ENCODE measurements around the gene FADS1. TPM values are rescaled to one million over a fixed set of nuclear protein-coding genes. Genes with fewer than 3 reads are reported as not detected.

FADS1 gene
- total and polyA plus RNA-seq, 2 of the 13 experiments (the other 11 are each of a cell fraction or from before 2014, with no cell fraction given) = 91.8 to 108 TPM

- Histone ChIP-seq H3K9ac (ENCODE audit: insufficient read depth, low read depth, low read length) (no peak overlapping the region), H2AFZ (ENCODE audit: low read length) (no peak overlapping the region), H3K4me2 (ENCODE audit: low read depth, low read length) (no peak overlapping the region), H3K27ac (ENCODE audit: extremely low read length, insufficient read depth, low read length) (no peak overlapping the region), H3K36me3 (replicated peaks in 1 of 2; ENCODE audit: control insufficient read depth in 1 of 2, insufficient read depth in 2 of 2, low read length in 2 of 2) (peaks cover 0 to 17% of the 10 kb centered on the region in 2 experiments; a peak in 3 of 5 replicates), H3K79me2 (ENCODE audit: insufficient read depth, low read length) (no peaks in the 10 kb centered on the region), H3K9me3 (ENCODE audit: low read length) (no peaks in the 10 kb centered on the region), H3K4me1 (ENCODE audit: insufficient read depth, low read length) (no peaks in the 10 kb centered on the region), H3K27me3 (ENCODE audit: control insufficient read depth in 1 of 2, insufficient read depth in 2 of 2, low read length in 2 of 2) (no peaks in the 10 kb centered on the region; a peak in 1 of 5 replicates), H3K4me3 (replicated peaks in 1 of 3; ENCODE audit: insufficient read depth in 1 of 3, low read depth in 2 of 3, low read length in 3 of 3) (no peak overlapping the region), H4K20me1 (ENCODE audit: insufficient read depth, low read length) (no peaks in the 10 kb centered on the region)
- ChIA-PET POLR2A (no interaction called here), CTCF (ENCODE audit: low intra/inter-chr PET ratio, low total read pairs) (no interaction called here)
- in situ Hi-C loops (cut with HindIII; ENCODE audit: extremely low pct_ligation_motif_present, low pct_unique_long_range_greater_than_20kb) (no loop called here), intact Hi-C loops (cut with micrococcal nuclease; ENCODE audit: unreplicated experiment) (no loop called here)
- WGBS (ENCODE audit: low lambda C conversion rate) = 96% methylated on average over 5 of the region's 13 CpGs
- DNase-seq (ENCODE audit: low spot score) (no peak), FAIRE-seq (no peak), ATAC-seq (no peak; the same call in 2 of the 3 replicates)
- BruUV-seq (replicated peaks) = no TSS peak
- TF ChIP-seq ZNF207 (IDR thresholded peaks at IDR 0.05; ENCODE audit: borderline replicate concordance) (no peak), MTA1 (CRISPR knock-in tag; IDR thresholded peaks at IDR 0.05; ENCODE audit: borderline replicate concordance) (no peak), GFI1 (CRISPR knock-in tag; IDR thresholded peaks at IDR 0.05; ENCODE audit: borderline replicate concordance) (no peak), ZNF275 (CRISPR knock-in tag; IDR thresholded peaks at IDR 0.05; ENCODE audit: borderline replicate concordance) (no peak), NR2C2 (CRISPR knock-in tag; IDR thresholded peaks at IDR 0.05; ENCODE audit: borderline replicate concordance) (no peak), HIC2 (CRISPR knock-in tag; IDR thresholded peaks at IDR 0.05; ENCODE audit: low read depth) (no peak), EZH2 (conservative IDR thresholded peaks at IDR 0.05; ENCODE audit: low read depth, low read length) (no peak), ZKSCAN8 (CRISPR knock-in tag; IDR thresholded peaks at IDR 0.05; ENCODE audit: borderline replicate concordance) (no peak), STAG1 (CRISPR knock-in tag; IDR thresholded peaks at IDR 0.05) (no peak), MYC (CRISPR knock-in tag; IDR thresholded peaks at IDR 0.05; ENCODE audit: borderline replicate concordance) (no peak), ZFP36L1 (CRISPR knock-in tag; IDR thresholded peaks at IDR 0.05) (no peak), ZNF230 (CRISPR knock-in tag; IDR thresholded peaks at IDR 0.05) (no peak), PITX1 (CRISPR knock-in tag; IDR thresholded peaks at IDR 0.05) (no peak), ZNF589 (CRISPR knock-in tag; conservative IDR thresholded peaks at IDR 0.05) (no peak), ZNF615 (CRISPR knock-in tag; IDR thresholded peaks at IDR 0.05; ENCODE audit: borderline replicate concordance) (no peak)
- TF ChIP-seq, protein P1, sequence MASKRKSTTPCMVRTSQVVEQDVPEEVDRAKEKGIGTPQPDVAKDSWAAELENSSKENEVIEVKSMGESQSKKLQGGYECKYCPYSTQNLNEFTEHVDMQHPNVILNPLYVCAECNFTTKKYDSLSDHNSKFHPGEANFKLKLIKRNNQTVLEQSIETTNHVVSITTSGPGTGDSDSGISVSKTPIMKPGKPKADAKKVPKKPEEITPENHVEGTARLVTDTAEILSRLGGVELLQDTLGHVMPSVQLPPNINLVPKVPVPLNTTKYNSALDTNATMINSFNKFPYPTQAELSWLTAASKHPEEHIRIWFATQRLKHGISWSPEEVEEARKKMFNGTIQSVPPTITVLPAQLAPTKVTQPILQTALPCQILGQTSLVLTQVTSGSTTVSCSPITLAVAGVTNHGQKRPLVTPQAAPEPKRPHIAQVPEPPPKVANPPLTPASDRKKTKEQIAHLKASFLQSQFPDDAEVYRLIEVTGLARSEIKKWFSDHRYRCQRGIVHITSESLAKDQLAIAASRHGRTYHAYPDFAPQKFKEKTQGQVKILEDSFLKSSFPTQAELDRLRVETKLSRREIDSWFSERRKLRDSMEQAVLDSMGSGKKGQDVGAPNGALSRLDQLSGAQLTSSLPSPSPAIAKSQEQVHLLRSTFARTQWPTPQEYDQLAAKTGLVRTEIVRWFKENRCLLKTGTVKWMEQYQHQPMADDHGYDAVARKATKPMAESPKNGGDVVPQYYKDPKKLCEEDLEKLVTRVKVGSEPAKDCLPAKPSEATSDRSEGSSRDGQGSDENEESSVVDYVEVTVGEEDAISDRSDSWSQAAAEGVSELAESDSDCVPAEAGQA (IDR thresholded peaks at IDR 0.05; ENCODE audit: low read depth) = no peak
- TF ChIP-seq, protein P1 (CRISPR knock-in tag; IDR thresholded peaks at IDR 0.05; ENCODE audit: borderline replicate concordance) = no peak
Observed at GRCh38 chr11:61863548-61864081, 46.8 kb upstream of the FADS1 start.

All from HepG2 (cell line).